OCI-LY1 (cell line): Measurements from ENCODE around the gene SPOUT1.

ENCODE experiments used
- EZH2 ChIP-seq: fragments of 200-600 bp; sonication (generic), shearing (Covaris generic); IDR thresholded peaks from 2 replicates; pipeline ENCODE4 v1.8.0; 2017; ENCODE audit warnings: borderline replicate concordance, mixed run types, mild to moderate bottlenecking, antibody characterized with exemption, low read length, moderate library complexity, mixed read lengths
- TF ChIP-seq, protein P1 (sequence below): fragments of 200-600 bp; sonication (generic), shearing (Covaris generic); IDR thresholded peaks from 2 replicates; pipeline ENCODE4 v1.5.1; 2017; ENCODE audit warnings: mild to moderate bottlenecking, antibody characterized with exemption, low read length, moderate library complexity, mixed read lengths

DNA sequence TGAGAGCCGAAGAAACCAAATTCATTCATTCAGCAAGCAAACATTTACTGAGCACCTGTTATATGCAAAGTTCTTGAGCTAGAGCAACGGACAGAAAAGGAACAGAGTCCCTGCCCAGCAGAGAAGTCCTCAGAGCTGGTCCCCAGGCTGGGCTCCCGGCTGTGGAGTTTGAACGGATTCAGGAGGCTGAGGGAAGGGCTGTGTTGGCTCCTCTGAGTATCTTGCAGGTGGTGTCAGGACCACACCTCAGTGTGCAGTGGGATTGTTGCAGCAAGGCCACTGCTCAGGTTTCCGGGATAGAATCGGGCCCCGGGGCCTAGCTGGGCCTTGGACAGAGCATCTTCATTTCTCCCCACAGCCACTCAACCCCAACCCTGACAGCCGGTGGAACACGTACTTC, 37.5 kb downstream of the SPOUT1 start:
- TF ChIP-seq, protein P1, sequence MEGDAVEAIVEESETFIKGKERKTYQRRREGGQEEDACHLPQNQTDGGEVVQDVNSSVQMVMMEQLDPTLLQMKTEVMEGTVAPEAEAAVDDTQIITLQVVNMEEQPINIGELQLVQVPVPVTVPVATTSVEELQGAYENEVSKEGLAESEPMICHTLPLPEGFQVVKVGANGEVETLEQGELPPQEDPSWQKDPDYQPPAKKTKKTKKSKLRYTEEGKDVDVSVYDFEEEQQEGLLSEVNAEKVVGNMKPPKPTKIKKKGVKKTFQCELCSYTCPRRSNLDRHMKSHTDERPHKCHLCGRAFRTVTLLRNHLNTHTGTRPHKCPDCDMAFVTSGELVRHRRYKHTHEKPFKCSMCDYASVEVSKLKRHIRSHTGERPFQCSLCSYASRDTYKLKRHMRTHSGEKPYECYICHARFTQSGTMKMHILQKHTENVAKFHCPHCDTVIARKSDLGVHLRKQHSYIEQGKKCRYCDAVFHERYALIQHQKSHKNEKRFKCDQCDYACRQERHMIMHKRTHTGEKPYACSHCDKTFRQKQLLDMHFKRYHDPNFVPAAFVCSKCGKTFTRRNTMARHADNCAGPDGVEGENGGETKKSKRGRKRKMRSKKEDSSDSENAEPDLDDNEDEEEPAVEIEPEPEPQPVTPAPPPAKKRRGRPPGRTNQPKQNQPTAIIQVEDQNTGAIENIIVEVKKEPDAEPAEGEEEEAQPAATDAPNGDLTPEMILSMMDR, result no peak
- no peak for TF ChIP-seq EZH2
